ENCODE results near the gene TDRD7. TPM values are rescaled to one million over a fixed set of nuclear protein-coding genes. Genes with fewer than 3 reads are reported as not detected.

Gene TDRD7
- total and polyA plus RNA-seq, 2 of the 13 experiments (the other 11 are each of a cell fraction or from before 2014, with no cell fraction given) = 9.8 to 15.5 TPM

GRCh38 chr9:97501177-97501971 lies 89.5 kb downstream of the TDRD7 start, which contains the start of gene TMOD1 (continued):
- TF ChIP-seq PAXIP1 (CRISPR knock-in tag; conservative IDR thresholded peaks at IDR 0.05) = no peak
- no peak; the same call in 1 of the 2 replicates for TF ChIP-seq ARID4A (CRISPR knock-in tag; IDR thresholded peaks at IDR 0.05; ENCODE audit: borderline replicate concordance)
- TF ChIP-seq AFF4 (CRISPR knock-in tag; IDR thresholded peaks at IDR 0.05) = no peak
- TF ChIP-seq TBX2 (CRISPR knock-in tag; IDR thresholded peaks at IDR 0.05; ENCODE audit: borderline replicate concordance) = no peak
- TF ChIP-seq CAMTA2 (CRISPR knock-in tag; IDR thresholded peaks at IDR 0.05; ENCODE audit: borderline replicate concordance) = no peak
- TF ChIP-seq ZNF646 (CRISPR knock-in tag; IDR thresholded peaks at IDR 0.05) = no peak
- no peak for TF ChIP-seq ZNF414 (CRISPR knock-in tag; IDR thresholded peaks at IDR 0.05)

Data from HepG2 (cell line).